ENCODE data around the gene SLC8A1.

DNA sequence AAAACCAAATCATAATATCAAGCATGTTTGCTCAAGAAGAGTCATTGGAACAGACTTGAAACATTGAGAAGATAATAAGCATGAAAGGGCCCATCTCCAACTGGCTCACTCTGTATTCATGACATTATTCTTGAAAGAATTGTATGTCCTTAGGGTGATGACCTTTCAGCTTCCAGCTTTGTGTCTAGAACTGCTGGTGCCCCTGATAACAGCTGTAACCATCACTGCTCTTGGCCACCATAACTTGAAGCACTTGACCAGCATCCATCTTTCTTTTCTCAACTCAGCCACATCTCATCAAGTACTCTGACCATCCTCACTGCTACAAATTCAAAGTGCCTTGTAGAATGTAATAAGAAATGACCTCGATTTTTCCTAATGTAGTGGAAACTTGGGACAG lies 289.9 kb downstream of the SLC8A1 start:
- no peak for TF ChIP-seq EZH2 (IDR thresholded peaks at IDR 0.05; ENCODE audit: borderline replicate concordance, low read depth, low read length, poor library complexity, severe bottlenecking)
- TF ChIP-seq CTCF (conservative IDR thresholded peaks at IDR 0.05; ENCODE audit: low read depth, low read length), result no peak
